Astrocyte (in vitro differentiated cells and primary cell): ENCODE measurements around the gene KCNQ1. TPM values are rescaled to one million over a fixed set of nuclear protein-coding genes. Genes with fewer than 3 reads are reported as not detected.
"Not testable (repeated sequence)": the region's sequence is repeated elsewhere in the genome, so short reads cannot be mapped to it uniquely, and the experiment has no call there.

Experiments used
- DNase-seq: peaks from one replicate; pipeline ENCODE4 v3.0.0-alpha.2; 2010; ENCODE audit warnings: low read depth
- FAIRE-seq: peaks from 2 replicates; lab custom pipeline; 2011; peaks lifted over from hg19 to GRCh38; lab: Jason Lieb, UNC
- H2AFZ ChIP-seq: 2 replicates; pipeline ENCODE4 v1.6.0; 2012; ENCODE audit warnings: low read depth, low read length, inconsistent platforms
- H3K27ac ChIP-seq: 2 replicates; pipeline ENCODE4 v1.5.1; 2011; ENCODE audit warnings: low read depth, low read length, inconsistent platforms
- H3K27me3 ChIP-seq: 2 replicates; pipeline ENCODE4 v1.6.0; 2011; ENCODE audit warnings: low read length, inconsistent platforms; ENCODE audit not compliant: insufficient read depth
- H3K36me3 ChIP-seq: 2 replicates; pipeline ENCODE4 v1.5.1; 2011; ENCODE audit warnings: low read length, inconsistent platforms; ENCODE audit not compliant: insufficient read depth
- H3K4me1 ChIP-seq: 2 replicates; pipeline ENCODE4 v1.5.1; 2011; ENCODE audit warnings: low read length, inconsistent platforms; ENCODE audit not compliant: insufficient read depth
- H3K4me2 ChIP-seq: 2 replicates; pipeline ENCODE4 v1.6.0; 2012; ENCODE audit warnings: low read length, inconsistent platforms
- H3K4me3 ChIP-seq: 2 replicates; pipeline ENCODE4 v1.5.1; 2011; ENCODE audit warnings: low read depth, mild to moderate bottlenecking, low read length, inconsistent platforms; ENCODE audit not compliant: insufficient read depth
- H3K79me2 ChIP-seq: 2 replicates; pipeline ENCODE4 v1.6.0; 2012; ENCODE audit warnings: mild to moderate bottlenecking, low read length, inconsistent platforms; ENCODE audit not compliant: insufficient read depth
- H3K9ac ChIP-seq: 2 replicates; pipeline ENCODE4 v1.6.0; 2012; ENCODE audit warnings: mild to moderate bottlenecking, low read length, inconsistent platforms
- H3K9me3 ChIP-seq: 2 replicates; pipeline ENCODE4 v1.5.1; 2012; ENCODE audit warnings: low read depth, mild to moderate bottlenecking, low read length, inconsistent platforms; ENCODE audit not compliant: insufficient read depth
- H4K20me1 ChIP-seq: 2 replicates; pipeline ENCODE4 v1.6.0; 2012; ENCODE audit warnings: low read length, inconsistent platforms; ENCODE audit not compliant: insufficient read depth
- H3K27ac Mint-ChIP-seq: one replicate; pipeline ENCODE4 v1.8.0; 2021; ENCODE audit warnings: mild to moderate bottlenecking, mixed read lengths; ENCODE audit not compliant: unreplicated experiment
- H3K27me3 Mint-ChIP-seq: one replicate; pipeline ENCODE4 v1.8.0; 2021; ENCODE audit warnings: low read depth, mixed read lengths; ENCODE audit not compliant: unreplicated experiment
- H3K36me3 Mint-ChIP-seq: one replicate; pipeline ENCODE4 v1.8.0; 2021; ENCODE audit warnings: low read depth, mixed read lengths; ENCODE audit not compliant: unreplicated experiment
- H3K4me1 Mint-ChIP-seq: one replicate; pipeline ENCODE4 v1.8.0; 2021; ENCODE audit warnings: low read depth, mixed read lengths; ENCODE audit not compliant: unreplicated experiment
- H3K4me3 Mint-ChIP-seq: one replicate; pipeline ENCODE4 v1.8.0; 2021; ENCODE audit warnings: mild to moderate bottlenecking, moderate library complexity, mixed read lengths; ENCODE audit not compliant: unreplicated experiment
- H3K9me3 Mint-ChIP-seq: one replicate; pipeline ENCODE4 v1.8.0; 2021; ENCODE audit warnings: mild to moderate bottlenecking, mixed read lengths; ENCODE audit not compliant: unreplicated experiment
- EZH2 ChIP-seq: IDR thresholded peaks from 2 replicates; pipeline ENCODE4 v1.6.1; 2012; ENCODE audit warnings: mild to moderate bottlenecking, low read length, inconsistent platforms; ENCODE audit not compliant: insufficient read depth
- total RNA-seq: library from RNA; stranded (reverse); gene quantifications from 2 replicates; pipeline ENCODE4 v1.2.1, GENCODE V29; 2021
- TF ChIP-seq, protein P1 (sequence below): IDR thresholded peaks from 2 replicates; pipeline ENCODE4 v1.5.1; 2011; ENCODE audit warnings: low read depth, mild to moderate bottlenecking, inconsistent platforms, low read length, moderate library complexity; ENCODE audit not compliant: insufficient read depth

The KCNQ1 gene
- total RNA-seq, 1 donor from 2014 or later: not detected

GRCh38 chr11:2625183-2625582 lies 180.4 kb downstream of the KCNQ1 start:
- Histone ChIP-seq H3K27me3 (peaks cover 2% of the 10 kb centered on the region), H3K4me2 (no peak overlapping the region), H3K9ac (no peak overlapping the region), H3K27ac (no peak overlapping the region), H3K79me2 (no peaks in the 10 kb centered on the region), H3K4me3 (no peak overlapping the region), H3K9me3 (no peaks in the 10 kb centered on the region), H3K4me1 (no peaks in the 10 kb centered on the region), H3K36me3 (no peaks in the 10 kb centered on the region), H4K20me1 (no peaks in the 10 kb centered on the region), H2AFZ (no peak overlapping the region)
- peaks cover 19% of the 10 kb centered on the region for H3K27me3 Mint-ChIP-seq
- no peaks in the 10 kb centered on the region for H3K36me3 Mint-ChIP-seq
- no peak overlapping the region for H3K4me3 Mint-ChIP-seq
- no peaks in the 10 kb centered on the region for H3K4me1 Mint-ChIP-seq
- H3K9me3 Mint-ChIP-seq: peaks cover 30% of the 10 kb centered on the region
- no peak for DNase-seq
- TF ChIP-seq EZH2: no peak
- TF ChIP-seq, protein P1, sequence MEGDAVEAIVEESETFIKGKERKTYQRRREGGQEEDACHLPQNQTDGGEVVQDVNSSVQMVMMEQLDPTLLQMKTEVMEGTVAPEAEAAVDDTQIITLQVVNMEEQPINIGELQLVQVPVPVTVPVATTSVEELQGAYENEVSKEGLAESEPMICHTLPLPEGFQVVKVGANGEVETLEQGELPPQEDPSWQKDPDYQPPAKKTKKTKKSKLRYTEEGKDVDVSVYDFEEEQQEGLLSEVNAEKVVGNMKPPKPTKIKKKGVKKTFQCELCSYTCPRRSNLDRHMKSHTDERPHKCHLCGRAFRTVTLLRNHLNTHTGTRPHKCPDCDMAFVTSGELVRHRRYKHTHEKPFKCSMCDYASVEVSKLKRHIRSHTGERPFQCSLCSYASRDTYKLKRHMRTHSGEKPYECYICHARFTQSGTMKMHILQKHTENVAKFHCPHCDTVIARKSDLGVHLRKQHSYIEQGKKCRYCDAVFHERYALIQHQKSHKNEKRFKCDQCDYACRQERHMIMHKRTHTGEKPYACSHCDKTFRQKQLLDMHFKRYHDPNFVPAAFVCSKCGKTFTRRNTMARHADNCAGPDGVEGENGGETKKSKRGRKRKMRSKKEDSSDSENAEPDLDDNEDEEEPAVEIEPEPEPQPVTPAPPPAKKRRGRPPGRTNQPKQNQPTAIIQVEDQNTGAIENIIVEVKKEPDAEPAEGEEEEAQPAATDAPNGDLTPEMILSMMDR: no peak
- no peak for FAIRE-seq
- H3K27ac Mint-ChIP-seq: no peak overlapping the region

- no peak overlapping the region for H3K27ac ChIP-seq
- no peak overlapping the region for H3K4me2 ChIP-seq
- H3K4me1 ChIP-seq: no peaks in the 10 kb centered on the region
- H3K9me3 ChIP-seq: peaks cover 6% of the 10 kb centered on the region
- H3K79me2 ChIP-seq: no peaks in the 10 kb centered on the region
- TF ChIP-seq, protein P1: no peak
- Mint-ChIP-seq H3K36me3 (no peaks in the 10 kb centered on the region), H3K4me1 (no peaks in the 10 kb centered on the region), H3K9me3 (peaks cover 61% of the 10 kb centered on the region), H3K27ac (no peak overlapping the region), H3K4me3 (no peak overlapping the region), H3K27me3 (peaks cover 6% of the 10 kb centered on the region)
- no peaks in the 10 kb centered on the region for H3K36me3 ChIP-seq
- DNase-seq (no peak), FAIRE-seq (no peak)
- no peaks in the 10 kb centered on the region for H3K27me3 ChIP-seq
- H2AFZ ChIP-seq: no peak overlapping the region
- H3K9ac ChIP-seq: no peak overlapping the region
- H3K4me3 ChIP-seq: no peak overlapping the region
- H4K20me1 ChIP-seq: no peaks in the 10 kb centered on the region
These were observed 185.9 kb downstream of the KCNQ1 start for GRCh38 chr11:2630679-2631078.

DNA sequence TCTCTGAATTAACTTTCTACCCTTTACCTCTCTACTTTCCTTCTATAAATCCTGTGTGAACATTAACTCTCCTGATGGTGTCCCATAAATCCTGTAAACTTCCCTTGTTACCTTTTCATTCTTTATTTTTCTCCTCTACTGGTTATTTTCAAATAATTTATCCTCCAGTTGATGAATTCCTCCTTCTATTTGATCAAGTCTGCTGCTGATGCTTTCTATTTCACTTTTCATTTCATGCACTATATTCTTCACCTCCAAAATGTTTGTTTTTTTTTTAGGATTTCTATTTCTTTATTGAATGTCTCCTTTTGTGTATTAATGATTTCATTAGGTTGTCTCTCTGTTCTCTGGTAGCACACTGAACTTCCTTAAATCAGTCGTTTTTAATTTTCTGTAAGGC lies 186.4 kb downstream of the KCNQ1 start:
- no peaks in the 10 kb centered on the region for H3K4me1 Mint-ChIP-seq
- Histone ChIP-seq H3K27me3 (no peaks in the 10 kb centered on the region), H3K27ac (no peak overlapping the region), H3K9me3 (peaks cover 6% of the 10 kb centered on the region), H3K79me2 (no peaks in the 10 kb centered on the region), H3K4me1 (no peaks in the 10 kb centered on the region), H3K9ac (no peak overlapping the region), H3K36me3 (no peaks in the 10 kb centered on the region), H2AFZ (no peak overlapping the region), H3K4me3 (no peak overlapping the region), H4K20me1 (no peaks in the 10 kb centered on the region), H3K4me2 (no peak overlapping the region)
- no peak for TF ChIP-seq EZH2
- TF ChIP-seq, protein P1: no peak
- no peaks in the 10 kb centered on the region for H3K36me3 Mint-ChIP-seq
- H3K9me3 Mint-ChIP-seq: peaks cover 65% of the 10 kb centered on the region
- H3K27ac Mint-ChIP-seq: no peak overlapping the region
- peaks cover 6% of the 10 kb centered on the region for H3K27me3 Mint-ChIP-seq
- H3K4me3 Mint-ChIP-seq: no peak overlapping the region
- DNase-seq (no peak), FAIRE-seq (no peak)

GRCh38 chr11:2639763-2640162 lies 195.0 kb downstream of the KCNQ1 start:
- peaks cover 76% of the 10 kb centered on the region for H3K9me3 Mint-ChIP-seq
- H3K4me1 ChIP-seq, H3K4me3 ChIP-seq, H2AFZ ChIP-seq, H3K27me3 Mint-ChIP-seq, H3K79me2 ChIP-seq, H3K27ac Mint-ChIP-seq, H3K36me3 ChIP-seq, H3K4me2 ChIP-seq, FAIRE-seq, H3K27me3 ChIP-seq, H3K27ac ChIP-seq, H3K36me3 Mint-ChIP-seq, DNase-seq, H3K4me1 Mint-ChIP-seq, H3K9ac ChIP-seq, H4K20me1 ChIP-seq, H3K4me3 Mint-ChIP-seq: not testable (repeated sequence)
- H3K9me3 ChIP-seq: peaks cover 15% of the 10 kb centered on the region
